ENCODE results near the gene POC1A.

The POC1A gene

GRCh38 chr3:52056521-52056967 lies 97.7 kb downstream of the POC1A start, which contains the start of gene DUSP7:
Gene DUSP7, minus strand, starts transcription at chr3:52056571. Its CDS starts 205 bp downstream, at chr3:52056366.
- peaks cover 32% of the 10 kb centered on the region for H3K36me3 ChIP-seq (ENCODE audit: control insufficient read depth, low read length)
- no peaks in the 10 kb centered on the region for H3K9me3 ChIP-seq (ENCODE audit: control insufficient read depth, insufficient read depth, low read length)
- peaks cover 43% of the 10 kb centered on the region for H3K4me1 ChIP-seq (ENCODE audit: control insufficient read depth, low read length)
- H3K9me2 ChIP-seq (replicated peaks; ENCODE audit: control insufficient read depth, low read length): no peaks in the 10 kb centered on the region
- no peaks in the 10 kb centered on the region for H3K27me3 ChIP-seq (ENCODE audit: control insufficient read depth, low read length)
- H3K4me2 ChIP-seq (ENCODE audit: low read length): peak within 1 kb of the TSS; percentile 98
- H3K4me3 ChIP-seq (ENCODE audit: low read length): peak within 1 kb of the TSS; percentile 88
- H4K20me1 ChIP-seq (ENCODE audit: control insufficient read depth, insufficient read depth, low read depth, low read length): 0 out of 2 replicates have a peak, but pooled peaks cover 4% of the 10 kb centered on the region
- peaks cover 9% of the 10 kb centered on the region for H3F3A ChIP-seq (ENCODE audit: control insufficient read depth, insufficient read depth)
- H3K79me2 ChIP-seq (ENCODE audit: control insufficient read depth, low read length): peaks cover 50% of the 10 kb centered on the region
- TF ChIP-seq EZH2phosphoT487 (IDR thresholded peaks at IDR 0.05; ENCODE audit: borderline replicate concordance, low read length) (no peak), CTCF (IDR thresholded peaks at IDR 0.05; ENCODE audit: low read depth, low read length, poor library complexity, severe bottlenecking) (no peak)
- H3K27ac ChIP-seq (ENCODE audit: low read depth, low read length): peak within 1 kb of the TSS; percentile 51

GRCh38 chr3:52055537-52056351 lies 98.5 kb downstream of the POC1A start:
- peaks cover 43% of the 10 kb centered on the region for H3K4me1 ChIP-seq (ENCODE audit: control insufficient read depth, low read length)
- H4K20me1 ChIP-seq (ENCODE audit: control insufficient read depth, insufficient read depth, low read depth, low read length): 0 out of 2 replicates have a peak, but pooled peaks cover 4% of the 10 kb centered on the region
- peaks cover 9% of the 10 kb centered on the region for H3F3A ChIP-seq (ENCODE audit: control insufficient read depth, insufficient read depth)
- TF ChIP-seq EZH2phosphoT487 (IDR thresholded peaks at IDR 0.05; ENCODE audit: borderline replicate concordance, low read length) (no peak), CTCF (IDR thresholded peaks at IDR 0.05; ENCODE audit: low read depth, low read length, poor library complexity, severe bottlenecking) (peak; percentile 59)
- no peaks in the 10 kb centered on the region for H3K9me2 ChIP-seq (replicated peaks; ENCODE audit: control insufficient read depth, low read length)
- H3K79me2 ChIP-seq (ENCODE audit: control insufficient read depth, low read length): peaks cover 55% of the 10 kb centered on the region
- H3K4me2 ChIP-seq (ENCODE audit: low read length): peak overlapping the region; percentile 64
- peak overlapping the region; percentile 76 for H3K4me3 ChIP-seq (ENCODE audit: low read length)
- H3K27ac ChIP-seq (ENCODE audit: low read depth, low read length): peak overlapping the region; percentile 34
- H3K36me3 ChIP-seq (ENCODE audit: control insufficient read depth, low read length): peaks cover 40% of the 10 kb centered on the region
- no peaks in the 10 kb centered on the region for H3K27me3 ChIP-seq (ENCODE audit: control insufficient read depth, low read length)
- H3K9me3 ChIP-seq (ENCODE audit: control insufficient read depth, insufficient read depth, low read length): no peaks in the 10 kb centered on the region

GRCh38 chr3:52054661-52055511 lies 99.3 kb downstream of the POC1A start:
- Histone ChIP-seq H3K27ac (ENCODE audit: low read depth, low read length) (peak overlapping the region; percentile 34), H3K79me2 (ENCODE audit: control insufficient read depth, low read length) (peaks cover 55% of the 10 kb centered on the region), H3K4me2 (ENCODE audit: low read length) (peak overlapping the region; percentile 64), H3K4me1 (ENCODE audit: control insufficient read depth, low read length) (peaks cover 43% of the 10 kb centered on the region), H3K9me2 (replicated peaks; ENCODE audit: control insufficient read depth, low read length) (no peaks in the 10 kb centered on the region), H4K20me1 (ENCODE audit: control insufficient read depth, insufficient read depth, low read depth, low read length) (0 out of 2 replicates have a peak, but pooled peaks cover 4% of the 10 kb centered on the region), H3K4me3 (ENCODE audit: low read length) (peak overlapping the region; percentile 76), H3F3A (ENCODE audit: control insufficient read depth, insufficient read depth) (peaks cover 9% of the 10 kb centered on the region), H3K9me3 (ENCODE audit: control insufficient read depth, insufficient read depth, low read length) (no peaks in the 10 kb centered on the region), H3K36me3 (ENCODE audit: control insufficient read depth, low read length) (peaks cover 47% of the 10 kb centered on the region), H3K27me3 (ENCODE audit: control insufficient read depth, low read length) (no peaks in the 10 kb centered on the region)
- TF ChIP-seq EZH2phosphoT487 (IDR thresholded peaks at IDR 0.05; ENCODE audit: borderline replicate concordance, low read length): no peak
- TF ChIP-seq CTCF (IDR thresholded peaks at IDR 0.05; ENCODE audit: low read depth, low read length, poor library complexity, severe bottlenecking): peak; percentile 77
